ENCODE data around the gene CHST15.

CHST15 gene

DNA sequence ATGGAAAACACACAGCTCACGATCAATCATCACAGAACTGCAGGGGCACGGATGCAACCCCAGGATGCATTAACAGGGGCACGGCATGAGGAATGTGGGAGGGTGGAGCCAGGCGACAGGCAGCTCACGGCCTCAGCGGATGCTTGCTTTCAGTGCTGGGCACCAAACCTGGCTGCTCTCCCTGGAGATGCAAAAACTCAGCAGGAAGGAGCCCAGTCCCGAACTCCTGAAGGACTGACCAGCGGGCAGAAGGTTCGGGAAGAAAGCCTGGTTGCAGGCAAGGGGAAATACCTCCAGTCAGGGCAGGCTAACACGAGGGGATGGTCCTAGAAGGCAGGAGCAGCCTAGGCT, 66.8 kb downstream of the CHST15 start:
- H4K20me1 ChIP-seq (ENCODE audit: insufficient read depth, low read length), result no peaks in the 10 kb centered on the region
- no peaks in the 10 kb centered on the region for H3K27me3 ChIP-seq (ENCODE audit: insufficient read depth, low read length, poor library complexity)
- H2AFZ ChIP-seq (ENCODE audit: low read depth, low read length), result no peak overlapping the region
- no peak overlapping the region for H3K9ac ChIP-seq (ENCODE audit: low read depth, low read length)
- peaks cover 28% of the 10 kb centered on the region for H3K4me1 ChIP-seq (ENCODE audit: insufficient read depth, low read length)
- H3K27ac ChIP-seq (ENCODE audit: low read length), result no peak overlapping the region
- no peak overlapping the region for H3K4me3 ChIP-seq (ENCODE audit: low read depth in 1 of 2, low read length in 2 of 2)
- TF ChIP-seq CTCF (IDR thresholded peaks at IDR 0.05; ENCODE audit: borderline replicate concordance, extremely low read depth, low read length, poor library complexity, severe bottlenecking) (no peak), EZH2 (IDR thresholded peaks at IDR 0.05; ENCODE audit: borderline replicate concordance, low read depth, low read length, severe bottlenecking) (no peak)
- no peaks in the 10 kb centered on the region for H3K9me3 ChIP-seq (ENCODE audit: insufficient read depth, low read length, severe bottlenecking)
- no peak overlapping the region for H3K4me2 ChIP-seq (ENCODE audit: insufficient read depth, low read length)
- no peak for ATAC-seq (ENCODE audit: insufficient read depth, low read depth)
- DNase-seq, result no peak
- no peaks in the 10 kb centered on the region for H3K79me2 ChIP-seq (ENCODE audit: insufficient read depth, low read length)
- no peaks in the 10 kb centered on the region for H3K36me3 ChIP-seq (ENCODE audit: insufficient read depth, low read length)

DNA sequence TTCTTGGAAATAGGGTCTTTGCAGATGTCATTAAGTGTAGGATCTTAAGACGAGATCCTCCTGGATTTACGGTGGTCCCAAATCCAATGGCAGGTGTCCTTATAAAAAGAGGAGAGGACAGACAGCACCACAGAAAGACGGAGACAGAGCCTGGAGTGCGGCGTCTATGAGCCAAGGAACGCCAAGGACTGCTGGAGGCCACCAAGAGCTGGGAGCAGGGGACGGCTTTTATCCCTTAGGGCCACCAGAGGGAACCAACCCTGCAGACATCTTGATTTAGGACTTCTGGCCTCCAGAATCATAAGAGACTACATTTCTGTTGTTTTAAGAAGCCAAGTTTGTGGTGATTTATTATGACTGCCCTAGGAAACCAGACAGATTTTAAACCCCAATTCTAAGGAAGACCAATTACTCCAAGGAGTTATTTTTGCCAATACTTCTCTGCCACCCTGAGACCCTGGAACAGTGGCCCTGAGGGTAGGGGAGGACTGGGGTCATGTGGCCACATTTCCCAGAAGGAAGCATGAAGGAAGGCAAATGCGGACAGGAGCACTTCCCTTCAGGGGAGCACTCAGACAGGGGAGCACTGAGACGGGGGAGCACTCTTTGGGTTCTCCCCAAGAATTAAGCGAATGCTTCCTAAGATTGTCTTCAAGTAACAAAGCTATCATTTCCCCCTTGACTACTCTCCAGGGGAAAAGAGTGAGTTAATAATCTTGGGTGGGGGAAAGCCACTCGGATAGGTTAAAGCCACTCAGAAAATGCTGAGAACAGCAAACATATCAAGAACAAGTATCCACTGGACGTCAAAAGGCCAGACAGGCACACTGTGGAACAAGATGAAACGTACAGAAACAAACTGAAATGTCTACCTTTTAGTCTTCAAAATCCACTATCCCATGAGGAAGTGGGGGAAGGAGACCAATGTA, 67.5 kb downstream of the CHST15 start:
- H3K9me3 ChIP-seq (ENCODE audit: insufficient read depth, low read length, severe bottlenecking), result no peaks in the 10 kb centered on the region
- no peak overlapping the region for H3K4me3 ChIP-seq (ENCODE audit: low read depth in 1 of 2, low read length in 2 of 2)
- DNase-seq, result peak; percentile 36
- H3K27me3 ChIP-seq (ENCODE audit: insufficient read depth, low read length, poor library complexity), result no peaks in the 10 kb centered on the region
- H3K27ac ChIP-seq (ENCODE audit: low read length), result no peak overlapping the region
- TF ChIP-seq CTCF (IDR thresholded peaks at IDR 0.05; ENCODE audit: borderline replicate concordance, extremely low read depth, low read length, poor library complexity, severe bottlenecking), result peak; percentile 46
- TF ChIP-seq EZH2 (IDR thresholded peaks at IDR 0.05; ENCODE audit: borderline replicate concordance, low read depth, low read length, severe bottlenecking), result no peak
- no peaks in the 10 kb centered on the region for H3K79me2 ChIP-seq (ENCODE audit: insufficient read depth, low read length)
- 0 out of 3 replicates have a peak, but pooled peaks have one; percentile 35 for ATAC-seq (ENCODE audit: insufficient read depth, low read depth)
- peaks cover 32% of the 10 kb centered on the region for H3K4me1 ChIP-seq (ENCODE audit: insufficient read depth, low read length)
- H3K4me2 ChIP-seq (ENCODE audit: insufficient read depth, low read length), result no peak overlapping the region
- no peak overlapping the region for H3K9ac ChIP-seq (ENCODE audit: low read depth, low read length)
- H3K36me3 ChIP-seq (ENCODE audit: insufficient read depth, low read length), result no peaks in the 10 kb centered on the region
- no peak overlapping the region for H2AFZ ChIP-seq (ENCODE audit: low read depth, low read length)
- H4K20me1 ChIP-seq (ENCODE audit: insufficient read depth, low read length), result no peaks in the 10 kb centered on the region

GRCh38 chr10:124025152-124025551, 68.2 kb downstream of the CHST15 start:
- Histone ChIP-seq H4K20me1 (ENCODE audit: insufficient read depth, low read length) (no peaks in the 10 kb centered on the region), H3K4me1 (ENCODE audit: insufficient read depth, low read length) (peaks cover 32% of the 10 kb centered on the region), H3K4me2 (ENCODE audit: insufficient read depth, low read length) (no peak overlapping the region), H2AFZ (ENCODE audit: low read depth, low read length) (no peak overlapping the region), H3K9ac (ENCODE audit: low read depth, low read length) (no peak overlapping the region), H3K27me3 (ENCODE audit: insufficient read depth, low read length, poor library complexity) (no peaks in the 10 kb centered on the region), H3K4me3 (ENCODE audit: low read depth in 1 of 2, low read length in 2 of 2) (no peak overlapping the region), H3K79me2 (ENCODE audit: insufficient read depth, low read length) (no peaks in the 10 kb centered on the region), H3K9me3 (ENCODE audit: insufficient read depth, low read length, severe bottlenecking) (no peaks in the 10 kb centered on the region), H3K27ac (ENCODE audit: low read length) (peak overlapping the region; percentile 44), H3K36me3 (ENCODE audit: insufficient read depth, low read length) (no peaks in the 10 kb centered on the region; the same call in 1 of the 2 replicates)
- ATAC-seq (ENCODE audit: insufficient read depth, low read depth) (peak; percentile 80), DNase-seq (peak; percentile 47)
- TF ChIP-seq CTCF (IDR thresholded peaks at IDR 0.05; ENCODE audit: borderline replicate concordance, extremely low read depth, low read length, poor library complexity, severe bottlenecking) (no peak), EZH2 (IDR thresholded peaks at IDR 0.05; ENCODE audit: borderline replicate concordance, low read depth, low read length, severe bottlenecking) (no peak)
